K562 (cell line): Measurements from ENCODE around the gene APOLD1. TPM values are rescaled to one million over a fixed set of nuclear protein-coding genes. Genes with fewer than 3 reads are reported as not detected.

ENCODE experiments used
- CXXC5 ChIP-seq: fragments of 250-450 bp; sonication (Bioruptor Pico); IDR thresholded peaks from 2 replicates; pipeline ENCODE4 v1.8.0; 2022; ENCODE audit warnings: inconsistent platforms, mild to moderate bottlenecking, moderate library complexity
- HMGN3 ChIP-seq: IDR thresholded peaks from 2 replicates; pipeline ENCODE4 v1.6.1; 2011; ENCODE audit warnings: borderline replicate concordance, low read depth, mild to moderate bottlenecking, mixed read lengths, low read length; ENCODE audit not compliant: insufficient read length; ENCODE audit errors: extremely low read depth
- JUN ChIP-seq, 2 experiments: sonication (generic) in 1 of 2; formaldehyde crosslinking in 1 of 2; IDR thresholded peaks; 2 replicates each; pipeline versions ENCODE4 v1.6.1 to v1.8.0; 2012 to 2022; ENCODE audit warnings: borderline replicate concordance in 2 of 2, mild to moderate bottlenecking in 2 of 2, improper control_type of control experiment in 1 of 2, low read depth in 1 of 2, low read length in 1 of 2, missing genetic modification reagents in 1 of 2
- MAZ ChIP-seq, 2 experiments: fragments of 450-650 bp in 1 of 2; sonication (generic) in 1 of 2; formaldehyde crosslinking; IDR thresholded peaks in 1 of 2; conservative IDR thresholded peaks in 1 of 2; 2 replicates each; pipeline versions ENCODE4 v1.4.0 to v1.5.0; 2020; ENCODE audit warnings: mild to moderate bottlenecking in 1 of 2, missing genetic modification reagents in 1 of 2
- MGA ChIP-seq: fragments of 450-650 bp; IDR thresholded peaks from 2 replicates; pipeline ENCODE4 v1.6.1; 2016; ENCODE audit warnings: mild to moderate bottlenecking, moderate library complexity
- PKNOX1 ChIP-seq: fragments of 450-650 bp; IDR thresholded peaks from 2 replicates; pipeline ENCODE4 v1.6.1; 2016
- PPARD ChIP-seq: fragments of 250-450 bp; sonication (Bioruptor Pico); IDR thresholded peaks from 2 replicates; pipeline ENCODE4 v1.8.0; 2022; ENCODE audit warnings: inconsistent platforms, mild to moderate bottlenecking, moderate library complexity
- RBM34 ChIP-seq: fragments of 200-400 bp; formaldehyde crosslinking; IDR thresholded peaks from 2 replicates; pipeline ENCODE4 v1.6.1; 2018; ENCODE audit warnings: low read length, borderline replicate concordance; ENCODE audit not compliant: insufficient read depth
- RFX5 ChIP-seq: IDR thresholded peaks from 2 replicates; pipeline ENCODE4 v1.6.1; 2011; ENCODE audit warnings: low read depth, mild to moderate bottlenecking, improper control_type of control experiment, low read length
- TAL1 ChIP-seq: fragments of 450-650 bp; IDR thresholded peaks from 2 replicates; pipeline ENCODE4 v1.6.1; 2016; ENCODE audit warnings: mild to moderate bottlenecking
- TRIM24 ChIP-seq, 2 experiments: fragments of 450-650 bp; IDR thresholded peaks; 2 replicates each; pipeline ENCODE4 v1.6.1; 2016
- ZNF354B ChIP-seq: fragments of 250-450 bp; sonication (Bioruptor Pico); IDR thresholded peaks from 2 replicates; pipeline ENCODE4 v1.4.0; 2020
- ZNF77 ChIP-seq: fragments of 250-450 bp; sonication (Bioruptor Pico); IDR thresholded peaks from 2 replicates; pipeline ENCODE4 v1.5.0; 2020
- polyA plus RNA-seq, 8 experiments: library from polyadenylated mRNA; depleted of rRNA in 4 of 8; stranded (reverse) in 5 of 8; unstranded in 3 of 8; fragments of >200 nt; fragmentation: Nextera tagmentation in 2 of 8; fragmentation: Illumina TruSeq in 1 of 8; extraction: Ambion mirVana in 2 of 8; extraction: Trizol in 1 of 8; gene quantifications; 2 replicates each; pipeline versions ENCODE4 v1.2.1 to v1.2.3, GENCODE V29; 2011 to 2014; ENCODE audit warnings: inconsistent platforms in 1 of 8, missing spikeins in 1 of 8
- total RNA-seq, 7 experiments: library from RNA; depleted of rRNA in 6 of 7; stranded (reverse); fragments of >200 nt in 6 of 7; fragmentation: Illumina TruSeq in 2 of 7; extraction: Trizol in 2 of 7; gene quantifications; 2 replicates each; pipeline versions ENCODE4 v1.2.1 to v1.2.3, GENCODE V29; 2011 to 2021; ENCODE audit warnings: low replicate concordance in 1 of 7

Gene APOLD1
- total and polyA plus RNA-seq, 9 of the 15 experiments (the other 6 are each of a cell fraction or from before 2014, with no cell fraction given) = 0.28 to 1.1 (median 0.61) TPM

- TF ChIP-seq MGA (no peak), JUN (IDR thresholded peaks at IDR 0.05; ENCODE audit: borderline replicate concordance, low read depth, low read length) (no peak), JUN (CRISPR knock-in tag; IDR thresholded peaks at IDR 0.05; ENCODE audit: borderline replicate concordance) (no peak), MAZ (CRISPR knock-in tag; conservative IDR thresholded peaks at IDR 0.05 in 1 of 2, IDR thresholded peaks at IDR 0.05 in 1 of 2) (no peak), TRIM24 (IDR thresholded peaks at IDR 0.05) (no peak), PPARD (no peak), ZNF354B (CRISPR knock-in tag) (no peak), TAL1 (peak; percentile 24; the same call in 1 of the 2 replicates), PKNOX1 (peak; percentile 77), RFX5 (no peak), CXXC5 (CRISPR knock-in tag) (no peak), RBM34 (no peak), HMGN3 (no peak), ZNF77 (CRISPR knock-in tag) (no peak)
Observed at GRCh38 chr12:12791756-12792369, 6.4 kb downstream of the APOLD1 start (continued).
